ENCODE data around the gene SERTM1.

The SERTM1 gene

GRCh38 chr13:36629057-36629385, 44.8 kb upstream of the SERTM1 start:
- TF ChIP-seq CSRNP3 (CRISPR knock-in tag; IDR thresholded peaks at IDR 0.05) = no peak
- no peak for TF ChIP-seq ISL1 (CRISPR knock-in tag; IDR thresholded peaks at IDR 0.05)
- no peak for TF ChIP-seq ARNTL (CRISPR knock-in tag; IDR thresholded peaks at IDR 0.05; ENCODE audit: borderline replicate concordance, low read depth)
- ATAC-seq = no peak

GRCh38 chr13:36630181-36630803, 43.5 kb upstream of the SERTM1 start:
- TF ChIP-seq ARNTL (CRISPR knock-in tag; IDR thresholded peaks at IDR 0.05; ENCODE audit: borderline replicate concordance, low read depth) (no peak), ZFP30 (CRISPR knock-in tag; IDR thresholded peaks at IDR 0.05) (no peak), ZNF70 (CRISPR knock-in tag; IDR thresholded peaks at IDR 0.05) (no peak), CSRNP3 (CRISPR knock-in tag; IDR thresholded peaks at IDR 0.05) (no peak), TCF4 (CRISPR knock-in tag; IDR thresholded peaks at IDR 0.05; ENCODE audit: borderline replicate concordance) (no peak), OSR1 (CRISPR knock-in tag; IDR thresholded peaks at IDR 0.05) (no peak), BACH2 (CRISPR knock-in tag; IDR thresholded peaks at IDR 0.05; ENCODE audit: borderline replicate concordance) (no peak), TOX (CRISPR knock-in tag; IDR thresholded peaks at IDR 0.05; ENCODE audit: borderline replicate concordance) (no peak), ZFP3 (CRISPR knock-in tag; IDR thresholded peaks at IDR 0.05) (no peak), SNAI2 (CRISPR knock-in tag; IDR thresholded peaks at IDR 0.05) (no peak), RARB (CRISPR knock-in tag; IDR thresholded peaks at IDR 0.05) (no peak), PPARA (CRISPR knock-in tag; IDR thresholded peaks at IDR 0.05; ENCODE audit: borderline replicate concordance) (no peak), ESRRG (CRISPR knock-in tag; IDR thresholded peaks at IDR 0.05) (no peak), ZNF565 (CRISPR knock-in tag; conservative IDR thresholded peaks at IDR 0.05; ENCODE audit: low read depth) (no peak)
- TF ChIP-seq, protein P1, sequence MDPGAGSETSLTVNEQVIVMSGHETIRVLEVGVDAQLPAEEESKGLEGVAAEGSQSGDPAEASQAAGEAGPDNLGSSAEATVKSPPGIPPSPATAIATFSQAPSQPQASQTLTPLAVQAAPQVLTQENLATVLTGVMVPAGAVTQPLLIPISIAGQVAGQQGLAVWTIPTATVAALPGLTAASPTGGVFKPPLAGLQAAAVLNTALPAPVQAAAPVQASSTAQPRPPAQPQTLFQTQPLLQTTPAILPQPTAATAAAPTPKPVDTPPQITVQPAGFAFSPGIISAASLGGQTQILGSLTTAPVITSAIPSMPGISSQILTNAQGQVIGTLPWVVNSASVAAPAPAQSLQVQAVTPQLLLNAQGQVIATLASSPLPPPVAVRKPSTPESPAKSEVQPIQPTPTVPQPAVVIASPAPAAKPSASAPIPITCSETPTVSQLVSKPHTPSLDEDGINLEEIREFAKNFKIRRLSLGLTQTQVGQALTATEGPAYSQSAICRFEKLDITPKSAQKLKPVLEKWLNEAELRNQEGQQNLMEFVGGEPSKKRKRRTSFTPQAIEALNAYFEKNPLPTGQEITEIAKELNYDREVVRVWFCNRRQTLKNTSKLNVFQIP (CRISPR knock-in tag; IDR thresholded peaks at IDR 0.05; ENCODE audit: borderline replicate concordance, low read depth) = no peak
- TF ChIP-seq, protein P2, sequence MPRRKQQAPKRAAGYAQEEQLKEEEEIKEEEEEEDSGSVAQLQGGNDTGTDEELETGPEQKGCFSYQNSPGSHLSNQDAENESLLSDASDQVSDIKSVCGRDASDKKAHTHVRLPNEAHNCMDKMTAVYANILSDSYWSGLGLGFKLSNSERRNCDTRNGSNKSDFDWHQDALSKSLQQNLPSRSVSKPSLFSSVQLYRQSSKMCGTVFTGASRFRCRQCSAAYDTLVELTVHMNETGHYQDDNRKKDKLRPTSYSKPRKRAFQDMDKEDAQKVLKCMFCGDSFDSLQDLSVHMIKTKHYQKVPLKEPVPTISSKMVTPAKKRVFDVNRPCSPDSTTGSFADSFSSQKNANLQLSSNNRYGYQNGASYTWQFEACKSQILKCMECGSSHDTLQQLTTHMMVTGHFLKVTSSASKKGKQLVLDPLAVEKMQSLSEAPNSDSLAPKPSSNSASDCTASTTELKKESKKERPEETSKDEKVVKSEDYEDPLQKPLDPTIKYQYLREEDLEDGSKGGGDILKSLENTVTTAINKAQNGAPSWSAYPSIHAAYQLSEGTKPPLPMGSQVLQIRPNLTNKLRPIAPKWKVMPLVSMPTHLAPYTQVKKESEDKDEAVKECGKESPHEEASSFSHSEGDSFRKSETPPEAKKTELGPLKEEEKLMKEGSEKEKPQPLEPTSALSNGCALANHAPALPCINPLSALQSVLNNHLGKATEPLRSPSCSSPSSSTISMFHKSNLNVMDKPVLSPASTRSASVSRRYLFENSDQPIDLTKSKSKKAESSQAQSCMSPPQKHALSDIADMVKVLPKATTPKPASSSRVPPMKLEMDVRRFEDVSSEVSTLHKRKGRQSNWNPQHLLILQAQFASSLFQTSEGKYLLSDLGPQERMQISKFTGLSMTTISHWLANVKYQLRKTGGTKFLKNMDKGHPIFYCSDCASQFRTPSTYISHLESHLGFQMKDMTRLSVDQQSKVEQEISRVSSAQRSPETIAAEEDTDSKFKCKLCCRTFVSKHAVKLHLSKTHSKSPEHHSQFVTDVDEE (CRISPR knock-in tag; IDR thresholded peaks at IDR 0.05) = no peak
- no peak for ATAC-seq

- TF ChIP-seq TCF4 (CRISPR knock-in tag; IDR thresholded peaks at IDR 0.05; ENCODE audit: borderline replicate concordance) = no peak
- TF ChIP-seq BACH2 (CRISPR knock-in tag; IDR thresholded peaks at IDR 0.05; ENCODE audit: borderline replicate concordance) = no peak
- TF ChIP-seq, protein P2 (CRISPR knock-in tag; IDR thresholded peaks at IDR 0.05) = no peak
- TF ChIP-seq ZC3H10 (CRISPR knock-in tag; IDR thresholded peaks at IDR 0.05) = no peak
- TF ChIP-seq SNAI2 (CRISPR knock-in tag; IDR thresholded peaks at IDR 0.05) = no peak
- no peak for TF ChIP-seq CREB5 (CRISPR knock-in tag; IDR thresholded peaks at IDR 0.05; ENCODE audit: low read depth)
- no peak for TF ChIP-seq ZFP3 (CRISPR knock-in tag; IDR thresholded peaks at IDR 0.05)
- TF ChIP-seq ZNF8 (CRISPR knock-in tag; IDR thresholded peaks at IDR 0.05) = no peak
- no peak for TF ChIP-seq CSRNP3 (CRISPR knock-in tag; IDR thresholded peaks at IDR 0.05)
- no peak for TF ChIP-seq TOX (CRISPR knock-in tag; IDR thresholded peaks at IDR 0.05; ENCODE audit: borderline replicate concordance)
- no peak for TF ChIP-seq ZFP30 (CRISPR knock-in tag; IDR thresholded peaks at IDR 0.05)
- TF ChIP-seq ISL1 (CRISPR knock-in tag; IDR thresholded peaks at IDR 0.05) = no peak
- TF ChIP-seq PPARA (CRISPR knock-in tag; IDR thresholded peaks at IDR 0.05; ENCODE audit: borderline replicate concordance) = no peak
- TF ChIP-seq ZNF70 (CRISPR knock-in tag; IDR thresholded peaks at IDR 0.05) = no peak
- TF ChIP-seq OSR1 (CRISPR knock-in tag; IDR thresholded peaks at IDR 0.05) = no peak
- no peak for TF ChIP-seq ESRRG (CRISPR knock-in tag; IDR thresholded peaks at IDR 0.05)
- no peak for TF ChIP-seq GLIS3 (CRISPR knock-in tag; IDR thresholded peaks at IDR 0.05)
- no peak for TF ChIP-seq ZNF565 (CRISPR knock-in tag; conservative IDR thresholded peaks at IDR 0.05; ENCODE audit: low read depth)
Observed at GRCh38 chr13:36639610-36640009, 34.2 kb upstream of the SERTM1 start.

More at GRCh38 chr13:36639610-36640009, 34.2 kb upstream of the SERTM1 start:
- no peak for ATAC-seq

Measured in SK-N-SH treated with all-trans-retinoic acid at 6 μM for 48 hours (cell line).